ENCODE results near the gene NUDT14. TPM values are rescaled to one million over a fixed set of nuclear protein-coding genes. Genes with fewer than 3 reads are reported as not detected.

NUDT14 gene
- total and polyA plus RNA-seq, 7 donors, result 14.7 to 45.4 (median 23.3) TPM

DNA sequence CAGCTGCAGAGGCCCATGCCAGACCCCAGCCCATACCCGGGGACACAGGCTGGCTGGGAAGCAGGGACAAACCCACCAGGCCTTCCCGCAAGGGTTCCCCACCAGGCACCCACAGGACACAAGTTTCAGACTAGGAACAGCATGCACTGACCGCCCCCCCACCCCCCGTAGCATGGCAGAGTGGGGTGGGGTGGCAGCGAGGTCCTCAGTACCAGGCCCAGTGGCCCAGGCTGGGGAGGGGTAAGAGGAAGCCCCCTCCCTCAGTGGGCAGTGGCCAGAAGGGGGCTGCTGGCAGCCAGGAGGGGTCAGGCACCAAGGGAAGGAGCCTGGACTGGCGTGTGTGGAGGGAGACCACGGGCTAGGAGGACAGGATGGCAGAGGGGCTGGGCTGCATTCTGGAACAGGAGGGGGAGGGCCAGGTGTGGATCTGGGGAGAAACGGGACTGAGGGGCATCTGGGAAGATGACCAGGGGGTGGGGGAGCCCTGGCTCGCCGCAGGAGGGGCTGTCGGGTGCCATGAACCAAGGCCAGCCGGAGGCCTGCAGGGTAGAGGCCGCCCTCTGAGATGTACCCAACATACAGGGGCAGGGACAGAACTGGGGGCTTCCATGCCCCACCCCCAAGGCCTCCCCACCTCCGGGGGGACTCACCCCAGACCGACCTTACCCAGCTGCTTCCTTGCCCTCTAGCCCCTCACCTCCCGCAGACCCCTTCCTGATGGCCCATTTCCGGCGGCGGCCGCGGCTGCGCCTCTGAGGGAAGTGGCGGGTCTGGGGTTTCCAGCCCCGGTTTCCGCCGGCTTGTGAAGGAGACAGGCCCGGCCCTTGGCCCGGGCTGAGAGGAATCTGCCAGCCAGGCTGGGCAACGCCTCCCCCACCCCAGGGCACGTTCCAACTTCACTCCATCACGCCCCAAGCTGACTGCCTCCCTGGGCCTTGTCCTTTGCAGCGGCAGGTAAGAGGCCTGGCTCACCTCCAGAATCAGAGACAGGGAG, 6.9 kb downstream of the NUDT14 start:
- no peak for DNase-seq
- Histone ChIP-seq H3K4me1 (peaks cover 49% of the 10 kb centered on the region), H3K9me3 (no peaks in the 10 kb centered on the region), H3K36me3 (ENCODE audit: insufficient read depth in 1 of 2, low read depth in 1 of 2) (no peaks in the 10 kb centered on the region), H3K4me3 (no peak overlapping the region), H3K27me3 (ENCODE audit: insufficient read depth in 3 of 3, low read length in 2 of 3) (no peaks in the 10 kb centered on the region), H3K27ac (no peak overlapping the region)
- TF ChIP-seq, protein P1, sequence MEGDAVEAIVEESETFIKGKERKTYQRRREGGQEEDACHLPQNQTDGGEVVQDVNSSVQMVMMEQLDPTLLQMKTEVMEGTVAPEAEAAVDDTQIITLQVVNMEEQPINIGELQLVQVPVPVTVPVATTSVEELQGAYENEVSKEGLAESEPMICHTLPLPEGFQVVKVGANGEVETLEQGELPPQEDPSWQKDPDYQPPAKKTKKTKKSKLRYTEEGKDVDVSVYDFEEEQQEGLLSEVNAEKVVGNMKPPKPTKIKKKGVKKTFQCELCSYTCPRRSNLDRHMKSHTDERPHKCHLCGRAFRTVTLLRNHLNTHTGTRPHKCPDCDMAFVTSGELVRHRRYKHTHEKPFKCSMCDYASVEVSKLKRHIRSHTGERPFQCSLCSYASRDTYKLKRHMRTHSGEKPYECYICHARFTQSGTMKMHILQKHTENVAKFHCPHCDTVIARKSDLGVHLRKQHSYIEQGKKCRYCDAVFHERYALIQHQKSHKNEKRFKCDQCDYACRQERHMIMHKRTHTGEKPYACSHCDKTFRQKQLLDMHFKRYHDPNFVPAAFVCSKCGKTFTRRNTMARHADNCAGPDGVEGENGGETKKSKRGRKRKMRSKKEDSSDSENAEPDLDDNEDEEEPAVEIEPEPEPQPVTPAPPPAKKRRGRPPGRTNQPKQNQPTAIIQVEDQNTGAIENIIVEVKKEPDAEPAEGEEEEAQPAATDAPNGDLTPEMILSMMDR (IDR thresholded peaks at IDR 0.05), result no peak
- no peak for ATAC-seq
- intact Hi-C loops (cut with DNase I), result no loop called here
- 71 to 78% (median 77%) methylated on average over 25 to 32 of the region's 32 CpGs for WGBS, 3 donors

DNA sequence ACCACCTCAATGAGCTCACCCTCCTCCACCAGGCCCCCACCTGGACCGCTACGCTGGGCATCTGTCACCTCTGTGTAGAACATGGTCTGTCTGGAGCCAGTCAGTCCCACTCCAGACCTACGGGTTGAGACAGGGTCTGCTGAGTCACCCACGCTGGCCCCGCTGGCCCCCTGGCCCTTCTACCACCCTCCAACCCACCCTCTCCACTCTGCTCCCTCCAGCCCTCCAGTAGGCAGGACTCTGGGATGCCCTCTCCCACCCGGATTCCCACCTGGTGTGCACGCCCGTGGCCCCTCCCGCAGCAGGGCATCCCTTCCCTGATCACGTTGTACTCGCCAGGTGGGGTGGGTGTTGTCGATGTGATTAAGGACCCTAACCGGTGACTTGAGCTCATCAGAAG, 8.0 kb downstream of the NUDT14 start:
- TF ChIP-seq, protein P1 (IDR thresholded peaks at IDR 0.05), result no peak
- no peaks in the 10 kb centered on the region for H3K36me3 ChIP-seq (ENCODE audit: insufficient read depth in 1 of 2, low read depth in 1 of 2)
- no peak overlapping the region for H3K27ac ChIP-seq
- intact Hi-C loops (cut with DNase I), result no loop called here
- peaks cover 52% of the 10 kb centered on the region for H3K4me1 ChIP-seq
- ATAC-seq (no peak), DNase-seq (no peak)
- 96% methylated on average over 13 of the region's 13 CpGs for WGBS, 3 donors
- no peak overlapping the region for H3K4me3 ChIP-seq
- no peaks in the 10 kb centered on the region for H3K9me3 ChIP-seq
- no peaks in the 10 kb centered on the region for H3K27me3 ChIP-seq (ENCODE audit: insufficient read depth in 3 of 3, low read length in 2 of 3)

DNA sequence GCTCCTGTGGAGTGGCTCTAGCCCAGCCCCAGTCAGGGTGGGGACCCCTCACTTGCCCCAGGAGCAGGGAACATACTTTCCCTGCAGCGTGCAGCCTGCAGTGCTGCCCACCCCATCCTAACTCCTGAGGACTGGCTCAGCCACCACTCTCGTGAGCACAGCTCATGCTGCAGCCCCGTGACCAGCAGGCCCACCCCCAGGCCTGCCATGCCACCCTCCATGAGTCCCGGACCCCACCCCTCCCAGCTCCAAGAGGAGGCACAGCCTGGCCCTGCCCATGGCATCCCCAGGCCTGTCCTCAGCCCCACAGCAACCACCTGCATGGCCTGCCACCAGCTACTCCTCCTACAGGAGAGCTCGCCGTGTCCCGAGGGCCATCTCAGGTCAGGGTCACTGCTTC, 8.6 kb downstream of the NUDT14 start:
- Histone ChIP-seq H3K4me1 (peaks cover 46% of the 10 kb centered on the region), H3K27me3 (ENCODE audit: insufficient read depth in 3 of 3, low read length in 2 of 3) (no peaks in the 10 kb centered on the region), H3K4me3 (no peak overlapping the region), H3K27ac (no peak overlapping the region), H3K9me3 (no peaks in the 10 kb centered on the region), H3K36me3 (ENCODE audit: insufficient read depth in 1 of 2, low read depth in 1 of 2) (no peaks in the 10 kb centered on the region)
- 68 to 73% (median 73%) methylated on average over 6 to 7 of the region's 7 CpGs for WGBS, 3 donors
- TF ChIP-seq, protein P1 (IDR thresholded peaks at IDR 0.05), result no peak
- no peak for ATAC-seq
- DNase-seq, result no peak
- intact Hi-C loops (cut with DNase I), result no loop called here

DNA sequence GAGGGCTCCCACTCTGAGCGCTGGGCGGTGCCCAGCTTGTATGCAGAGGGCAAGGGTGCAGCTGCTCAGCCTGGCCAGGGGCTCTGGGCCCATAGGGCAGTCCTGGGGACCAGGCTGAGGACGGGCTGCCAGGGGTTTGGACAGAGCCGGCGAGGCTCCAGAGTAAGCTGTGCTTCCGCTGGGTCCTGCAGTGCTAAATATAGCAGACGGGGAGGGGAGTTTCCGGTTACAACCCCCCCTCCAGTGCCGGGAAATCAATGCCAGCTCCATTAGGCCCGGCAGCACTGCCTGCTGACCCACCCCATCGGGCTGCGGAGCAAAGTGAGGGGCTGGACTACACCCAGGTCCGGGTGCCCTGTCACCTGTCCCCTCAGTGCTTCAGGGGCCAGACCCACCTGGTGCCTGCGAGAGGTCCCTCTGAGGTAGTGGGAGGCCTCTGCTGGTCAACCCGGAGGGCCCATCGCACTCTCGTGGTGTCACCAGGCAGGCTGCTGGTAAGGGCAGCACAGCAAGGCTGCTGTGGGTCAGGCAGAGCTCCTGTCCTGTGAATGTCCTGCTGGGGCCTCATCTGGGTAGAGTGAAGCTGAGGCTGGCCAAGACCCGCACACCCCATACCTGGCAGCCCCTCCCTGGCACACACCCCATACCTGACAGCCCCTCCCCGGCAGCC, 10.0 kb downstream of the NUDT14 start:
- peaks cover 43% of the 10 kb centered on the region for H3K4me1 ChIP-seq
- 9 to 13% (median 10%) methylated on average over 18 to 19 of the region's 19 CpGs for WGBS, 3 donors
- no peaks in the 10 kb centered on the region for H3K9me3 ChIP-seq

More for the DNA sequence above, 10.0 kb downstream of the NUDT14 start:
- H3K27me3 ChIP-seq (ENCODE audit: insufficient read depth in 3 of 3, low read length in 2 of 3), result no peaks in the 10 kb centered on the region
- DNase-seq (peak; percentile 60 to 85), ATAC-seq (peak; percentile 71 to 78 (median 72))
- intact Hi-C loops (cut with DNase I), result no loop called here
- TF ChIP-seq, protein P1 (IDR thresholded peaks at IDR 0.05), result no peak
- no peaks in the 10 kb centered on the region for H3K36me3 ChIP-seq (ENCODE audit: insufficient read depth in 1 of 2, low read depth in 1 of 2)
- H3K4me3 ChIP-seq, result peak overlapping the region; percentile 26
- peak overlapping the region; percentile 82 for H3K27ac ChIP-seq

Data from psoas muscle (tissue), 8 donors.